ENCODE measurements around the gene S100B. TPM values are rescaled to one million over a fixed set of nuclear protein-coding genes. Genes with fewer than 3 reads are reported as not detected.

The S100B gene
- total RNA-seq, 1 donor from 2014 or later, result 2.8 TPM

- Histone ChIP-seq H3K36me3 (peaks cover 72% of the 10 kb centered on the region), H3K27ac (replicated peaks) (peak overlapping the region; percentile 69), H3K4me1 (peaks cover 27% of the 10 kb centered on the region), H3K27me3 (ENCODE audit: low read depth) (no peaks in the 10 kb centered on the region), H3K9me3 (replicated peaks) (peaks cover 24% of the 10 kb centered on the region), H3K4me3 (no peak overlapping the region)
- intact Hi-C loops (cut with micrococcal nuclease), result no loop called here
- TF ChIP-seq CTCF (IDR thresholded peaks at IDR 0.05; ENCODE audit: borderline replicate concordance), result no peak
- no peak for DNase-seq
Observed at GRCh38 chr21:46570631-46571030, 34.3 kb downstream of the S100B start.

- Histone ChIP-seq H3K27ac (replicated peaks) (peak overlapping the region; percentile 69), H3K4me1 (peaks cover 27% of the 10 kb centered on the region)
- intact Hi-C loops (cut with micrococcal nuclease), result no loop called here
Observed at GRCh38 chr21:46570119-46570518, 34.8 kb downstream of the S100B start.

GRCh38 chr21:46569081-46569480 is 35.8 kb downstream of the S100B start:
- H3K27me3 ChIP-seq (ENCODE audit: low read depth), result no peaks in the 10 kb centered on the region
- peaks cover 86% of the 10 kb centered on the region for H3K36me3 ChIP-seq
- H3K4me3 ChIP-seq, result no peak overlapping the region
- peaks cover 24% of the 10 kb centered on the region for H3K4me1 ChIP-seq
- peak overlapping the region; percentile 69 for H3K27ac ChIP-seq (replicated peaks)
- DNase-seq, result no peak
- intact Hi-C loops (cut with micrococcal nuclease), result no loop called here
- no peak for TF ChIP-seq CTCF (IDR thresholded peaks at IDR 0.05; ENCODE audit: borderline replicate concordance)
- H3K9me3 ChIP-seq (replicated peaks), result peaks cover 24% of the 10 kb centered on the region

More at GRCh38 chr21:46570119-46570518, 34.8 kb downstream of the S100B start:
- Histone ChIP-seq H3K9me3 (replicated peaks) (peaks cover 24% of the 10 kb centered on the region), H3K4me3 (no peak overlapping the region), H3K36me3 (peaks cover 77% of the 10 kb centered on the region), H3K27me3 (ENCODE audit: low read depth) (no peaks in the 10 kb centered on the region)
- DNase-seq, result no peak
- TF ChIP-seq CTCF (IDR thresholded peaks at IDR 0.05; ENCODE audit: borderline replicate concordance), result no peak

DNA sequence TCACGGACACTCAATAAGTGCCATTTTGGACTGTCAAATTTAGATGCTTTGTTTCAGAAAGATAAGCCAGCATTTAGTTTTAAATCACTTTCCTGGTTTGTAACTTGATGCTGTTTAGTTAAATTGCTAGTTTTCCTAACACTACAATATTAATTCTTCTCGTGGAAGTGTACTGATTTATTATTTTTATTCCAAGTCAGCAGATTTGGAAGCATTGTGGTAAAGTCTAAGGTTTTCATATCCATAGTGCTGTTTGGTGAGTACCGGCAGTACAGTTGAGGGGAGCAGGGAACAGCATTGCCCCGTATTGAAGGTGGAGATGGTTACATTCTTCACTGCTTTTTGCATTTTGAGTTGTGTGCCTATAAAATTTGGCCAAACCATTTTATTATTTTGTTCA is 36.3 kb downstream of the S100B start:
- H3K4me3 ChIP-seq, result no peak overlapping the region
- H3K27ac ChIP-seq (replicated peaks), result peak overlapping the region; percentile 69
- H3K27me3 ChIP-seq (ENCODE audit: low read depth), result no peaks in the 10 kb centered on the region
- no peak for DNase-seq
- peaks cover 91% of the 10 kb centered on the region for H3K36me3 ChIP-seq
- H3K9me3 ChIP-seq (replicated peaks), result peaks cover 22% of the 10 kb centered on the region
- H3K4me1 ChIP-seq, result peaks cover 24% of the 10 kb centered on the region
- TF ChIP-seq CTCF (IDR thresholded peaks at IDR 0.05; ENCODE audit: borderline replicate concordance), result no peak
- intact Hi-C loops (cut with micrococcal nuclease), result no loop called here

DNA sequence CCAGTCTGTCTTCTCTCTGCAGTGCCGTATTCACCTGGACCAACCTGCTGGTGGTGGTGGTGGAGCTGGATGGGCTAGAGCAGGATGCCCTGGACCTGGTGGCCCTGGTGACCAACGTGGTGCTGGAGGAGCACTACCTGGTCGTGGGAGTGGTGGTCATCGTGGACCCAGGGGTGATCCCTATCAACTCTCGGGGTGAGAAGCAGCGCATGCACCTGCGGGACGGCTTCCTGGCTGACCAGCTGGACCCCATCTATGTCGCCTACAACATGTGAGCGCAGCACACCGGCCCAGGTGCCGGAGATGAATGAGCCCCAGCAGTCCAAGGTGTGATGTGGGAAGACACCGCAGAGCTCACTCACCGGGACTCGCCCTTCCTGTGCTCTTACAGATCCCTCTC is 37.5 kb downstream of the S100B start:
- no peak for TF ChIP-seq CTCF (IDR thresholded peaks at IDR 0.05; ENCODE audit: borderline replicate concordance)
- H3K27me3 ChIP-seq (ENCODE audit: low read depth), result no peaks in the 10 kb centered on the region
- peaks cover 92% of the 10 kb centered on the region for H3K36me3 ChIP-seq
- peaks cover 10% of the 10 kb centered on the region for H3K9me3 ChIP-seq (replicated peaks)
- intact Hi-C loops (cut with micrococcal nuclease), result no loop called here
- no peak for DNase-seq
- no peak overlapping the region for H3K4me3 ChIP-seq
- H3K27ac ChIP-seq (replicated peaks), result no peak overlapping the region
- peaks cover 24% of the 10 kb centered on the region for H3K4me1 ChIP-seq

DNA sequence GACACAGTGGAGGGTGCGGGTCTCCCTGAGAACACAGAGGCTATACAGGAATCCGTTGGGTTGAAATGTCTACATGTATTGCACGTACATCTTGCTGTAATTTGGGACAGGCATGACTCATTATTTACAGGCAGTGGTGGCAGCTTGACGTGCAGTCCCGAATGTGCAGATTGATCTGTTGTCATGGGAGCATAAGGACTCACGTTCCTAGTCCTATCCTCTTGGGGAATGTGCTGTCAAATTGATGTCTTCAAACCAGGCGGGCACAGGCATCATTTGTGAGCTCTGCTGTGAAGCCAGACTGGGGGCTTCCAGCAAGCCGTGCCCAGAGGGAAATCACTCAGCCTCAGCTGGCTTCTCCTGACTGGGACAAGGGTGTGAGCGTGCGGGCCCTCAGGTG is 40.5 kb downstream of the S100B start:
- H3K27me3 ChIP-seq (ENCODE audit: low read depth), result no peaks in the 10 kb centered on the region
- intact Hi-C loops (cut with micrococcal nuclease), result no loop called here
- peaks cover 91% of the 10 kb centered on the region for H3K36me3 ChIP-seq
- H3K9me3 ChIP-seq (replicated peaks), result no peaks in the 10 kb centered on the region
- H3K27ac ChIP-seq (replicated peaks), result no peak overlapping the region
- no peak overlapping the region for H3K4me3 ChIP-seq
- TF ChIP-seq CTCF (IDR thresholded peaks at IDR 0.05; ENCODE audit: borderline replicate concordance), result no peak
- no peak for DNase-seq
- peaks cover 23% of the 10 kb centered on the region for H3K4me1 ChIP-seq

All from left ventricle myocardium inferior (tissue), 1 donor.